Epithelial cell of proximal tubule (primary cell): ENCODE data around the gene TFPI. TPM values are rescaled to one million over a fixed set of nuclear protein-coding genes. Genes with fewer than 3 reads are reported as not detected.
A peak's percentile ranks its signal among the peaks of the same experiment; 100 is the strongest.

Experiments
- DNase-seq: peaks from one replicate; pipeline ENCODE4 v3.0.0-alpha.2; 2011; ENCODE audit warnings: low read depth
- H3K4me3 ChIP-seq: 2 replicates; pipeline ENCODE4 v1.5.1; 2011; ENCODE audit warnings: low read depth, mild to moderate bottlenecking, low read length
- CTCF ChIP-seq: conservative IDR thresholded peaks from 2 replicates; pipeline ENCODE4 v1.5.1; 2012; ENCODE audit warnings: low read depth, mild to moderate bottlenecking, low read length
- total RNA-seq: library from RNA; depleted of rRNA; stranded (reverse); fragments of >200 nt; gene quantifications from 2 replicates; pipeline ENCODE4 v1.2.3, GENCODE V29; 2015

Gene TFPI
- total RNA-seq, 1 donor from 2014 or later = 99.7 TPM

GRCh38 chr2:187581125-187581896, 27.1 kb upstream of the TFPI start:
- peak overlapping the region; percentile 28 for H3K4me3 ChIP-seq
- DNase-seq = no peak
- peak; percentile 76 for TF ChIP-seq CTCF

- peak; percentile 51 for TF ChIP-seq CTCF
- peak; percentile 31 for DNase-seq
- peak overlapping the region; percentile 25 for H3K4me3 ChIP-seq
Observed at GRCh38 chr2:187580462-187581124, 26.4 kb upstream of the TFPI start.

GRCh38 chr2:187577310-187577709, 23.1 kb upstream of the TFPI start:
- DNase-seq = no peak
- H3K4me3 ChIP-seq = no peak overlapping the region
- peak; percentile 10 for TF ChIP-seq CTCF

- no peak overlapping the region for H3K4me3 ChIP-seq
- no peak for DNase-seq
- no peak for TF ChIP-seq CTCF
Observed at GRCh38 chr2:187576906-187577305, 22.7 kb upstream of the TFPI start.

- TF ChIP-seq CTCF = no peak
- no peak overlapping the region for H3K4me3 ChIP-seq
- no peak for DNase-seq
Observed at GRCh38 chr2:187575751-187576067, 21.5 kb upstream of the TFPI start.

GRCh38 chr2:187574969-187575750, 20.9 kb upstream of the TFPI start:
- TF ChIP-seq CTCF = no peak
- no peak for DNase-seq
- no peak overlapping the region for H3K4me3 ChIP-seq
